GM12892 (cell line): Measurements from ENCODE around the gene ZNF385D.

Source experiments
- POLR2A ChIP-seq: IDR thresholded peaks from 2 replicates; pipeline ENCODE4 v1.6.1; 2011; ENCODE audit warnings: low read depth, low read length, control low read depth
- POLR2AphosphoS5 ChIP-seq: IDR thresholded peaks from 2 replicates; pipeline ENCODE4 v1.6.1; 2011; ENCODE audit warnings: low read depth, low read length, control low read depth
- TAF1 ChIP-seq: IDR thresholded peaks from 2 replicates; pipeline ENCODE4 v1.6.1; 2011; ENCODE audit warnings: low read depth, mild to moderate bottlenecking, control low read depth, low read length, borderline replicate concordance

- TF ChIP-seq POLR2AphosphoS5: no peak
- no peak for TF ChIP-seq POLR2A
- no peak for TF ChIP-seq TAF1
These were observed 266.2 kb downstream of the ZNF385D start for GRCh38 chr3:21484828-21485144.
